Body of pancreas (tissue), 4 donors: ENCODE measurements around the gene CHCHD5. TPM values are rescaled to one million over a fixed set of nuclear protein-coding genes. Genes with fewer than 3 reads are reported as not detected.

Experiments used
- ATAC-seq: fragments of 150-250 bp; one replicate; pipeline ENCODE4 v1.9.1; 2016
- DNase-seq, 4 donors: peaks; one replicate each; pipeline ENCODE4 v3.0.0-alpha.2; 2019
- H3K27ac ChIP-seq, 4 donors: fragments of 200-600 bp; sonication (generic); 1 replicate in 3 of 4; 2 replicates in 1 of 4; pipeline versions ENCODE4 v1.5.1 to v1.6.1; 2016 to 2019; ENCODE audit warnings: mild to moderate bottlenecking in 1 of 4, mixed read lengths in 1 of 4, moderate library complexity in 1 of 4
- H3K27me3 ChIP-seq, 2 donors: fragments of 200-600 bp; sonication (generic); one replicate each; pipeline ENCODE4 v1.6.0; 2016; ENCODE audit warnings: mild to moderate bottlenecking in 1 of 2
- H3K36me3 ChIP-seq, 2 donors: fragments of 200-600 bp; sonication (generic); replicated peaks in 1 of 2; 2 replicates each; pipeline ENCODE4 v1.5.1; 2016; ENCODE audit warnings: low read depth in 2 of 2; ENCODE audit not compliant: insufficient read depth in 1 of 2
- H3K4me1 ChIP-seq: fragments of 200-600 bp; sonication (generic); one replicate; pipeline ENCODE4 v1.6.0; 2016
- H3K4me3 ChIP-seq, 2 donors: fragments of 200-600 bp; sonication (generic); 1 replicate in 1 of 2; 2 replicates in 1 of 2; pipeline ENCODE4 v1.5.1; 2016 to 2019
- H3K9me3 ChIP-seq, 3 donors: fragments of 200-600 bp; sonication (generic); 1 replicate in 2 of 3; 2 replicates in 1 of 3; pipeline ENCODE4 v1.5.1; 2016
- CTCF ChIP-seq, 7 experiments: fragments of 450-650 bp in 4 of 7; fragments of 200-600 bp in 3 of 7; sonication (generic) in 3 of 7; IDR thresholded peaks; one replicate each; pipeline ENCODE4 v1.5.1; 2016 to 2019; ENCODE audit warnings: antibody characterized with exemption in 7 of 7
- POLR2A ChIP-seq, 3 donors: fragments of 450-650 bp; IDR thresholded peaks; one replicate each; pipeline ENCODE4 v1.6.1; 2016; ENCODE audit warnings: antibody characterized with exemption in 3 of 3, mild to moderate bottlenecking in 2 of 3
- WGBS, 2 donors: methylation state at CpG; one replicate each; pipeline ENCODE4 v1.1.5; 2017; 5-methylcytosine and 5-hydroxymethylcytosine counted together
- intact Hi-C: fragments of 100-400 bp; cut with DNase I; formaldehyde crosslinking; loops from one replicate; pipeline ENCODE4 v1.15.1; 2023
- total RNA-seq, 2 donors: library from RNA; depleted of rRNA; stranded (reverse); fragments of >200 nt; gene quantifications; one replicate each; pipeline ENCODE4 v1.1.0, GENCODE V29; 2016

Gene CHCHD5
- total RNA-seq, 2 donors from 2014 or later: 16.8 to 23.6 TPM

- ATAC-seq (peak; percentile 38), DNase-seq (no peak)
- intact Hi-C loops: loop anchor here (10.0 kb wide), 1 partner anchor 102 kb away; the partner anchor contains the start of gene NT5DC4
- no peak overlapping the region for H3K4me3 ChIP-seq
- WGBS, 2 donors: 38 to 46% methylated on average over 3 of the region's 3 CpGs
- no peak for TF ChIP-seq CTCF (IDR thresholded peaks at IDR 0.05)
- no peak for TF ChIP-seq POLR2A (IDR thresholded peaks at IDR 0.05)
- no peaks in the 10 kb centered on the region for H3K27me3 ChIP-seq
- no peaks in the 10 kb centered on the region for H3K36me3 ChIP-seq
- no peak overlapping the region for H3K27ac ChIP-seq
- no peaks in the 10 kb centered on the region for H3K9me3 ChIP-seq
- H3K4me1 ChIP-seq: no peaks in the 10 kb centered on the region
Observed at GRCh38 chr2:112622528-112622849, 38.1 kb downstream of the CHCHD5 start.

GRCh38 chr2:112623913-112624777 is 39.7 kb downstream of the CHCHD5 start:
- 82 to 85% methylated on average over 11 of the region's 11 CpGs for WGBS, 2 donors
- H3K4me1 ChIP-seq: no peaks in the 10 kb centered on the region
- H3K36me3 ChIP-seq: no peaks in the 10 kb centered on the region
- ATAC-seq: no peak
- intact Hi-C loops: loop anchor here (10.0 kb wide), 1 partner anchor 101 kb away; the partner anchor contains the start of gene NT5DC4
- H3K27ac ChIP-seq: no peak overlapping the region
- H3K4me3 ChIP-seq: no peak overlapping the region
- no peaks in the 10 kb centered on the region for H3K27me3 ChIP-seq
- TF ChIP-seq POLR2A (IDR thresholded peaks at IDR 0.05) (no peak), CTCF (IDR thresholded peaks at IDR 0.05) (no peak)
- H3K9me3 ChIP-seq: no peaks in the 10 kb centered on the region
- peak in 1 of 4 donors; percentile 37 for DNase-seq

GRCh38 chr2:112625474-112626114 is 41.2 kb downstream of the CHCHD5 start:
- intact Hi-C loops: loop anchor here (10.0 kb wide), 1 partner anchor 99 kb away; the partner anchor contains the start of gene NT5DC4
- Histone ChIP-seq H3K27me3 (no peaks in the 10 kb centered on the region), H3K9me3 (no peaks in the 10 kb centered on the region), H3K4me1 (no peaks in the 10 kb centered on the region), H3K4me3 (no peak overlapping the region), H3K36me3 (no peaks in the 10 kb centered on the region), H3K27ac (no peak overlapping the region)
- 56 to 58% methylated on average over 7 of the region's 7 CpGs for WGBS, 2 donors
- no peak for ATAC-seq
- TF ChIP-seq POLR2A (IDR thresholded peaks at IDR 0.05) (no peak), CTCF (IDR thresholded peaks at IDR 0.05) (no peak)
- no peak for DNase-seq

- H3K9me3 ChIP-seq: no peaks in the 10 kb centered on the region
- TF ChIP-seq POLR2A (IDR thresholded peaks at IDR 0.05) (no peak), CTCF (IDR thresholded peaks at IDR 0.05) (peak; percentile 56 to 86 (median 75))
- 0 to 11% methylated on average over 5 to 7 of the region's 7 CpGs for WGBS, 2 donors
- H3K36me3 ChIP-seq: no peaks in the 10 kb centered on the region
- no peaks in the 10 kb centered on the region for H3K4me1 ChIP-seq
- peak; percentile 51 to 66 (median 61) for DNase-seq
- H3K27me3 ChIP-seq: no peaks in the 10 kb centered on the region
- H3K27ac ChIP-seq: peak overlapping the region in 2 of 4 donors; percentile 48 to 56
- no peak overlapping the region for H3K4me3 ChIP-seq
- ATAC-seq: peak; percentile 70
- intact Hi-C loops: loop anchor here (10.0 kb wide), 1 partner anchor 98 kb away; the partner anchor contains the start of gene NT5DC4
Observed at GRCh38 chr2:112626604-112627059, 42.2 kb downstream of the CHCHD5 start.
